ENCODE measurements around the gene FBXO38. TPM values are rescaled to one million over a fixed set of nuclear protein-coding genes. Genes with fewer than 3 reads are reported as not detected.

The FBXO38 gene
- polyA plus RNA-seq, 1 experiment, result 40.9 TPM

GRCh38 chr5:148416921-148417320, 33.2 kb downstream of the FBXO38 start:
- no peak for TF ChIP-seq CTCF (IDR thresholded peaks at IDR 0.05; ENCODE audit: low read depth, low read length)
- Histone ChIP-seq H3K27me3 (ENCODE audit: control insufficient read depth, insufficient read depth, low read length) (no peaks in the 10 kb centered on the region), H3K9me3 (ENCODE audit: control insufficient read depth, insufficient read depth, low read length) (no peaks in the 10 kb centered on the region), H3K4me3 (ENCODE audit: low read depth, low read length) (no peak overlapping the region), H3K27ac (ENCODE audit: low read depth, low read length) (no peak overlapping the region)
- ChIA-PET POLR2A (no interaction called here), CTCF (interaction anchor here (3.9 kb wide), 1 partner anchor 27 kb away, joined by 19 read pairs; no protein-coding TSS in a partner anchor)
- no peak for DNase-seq (ENCODE audit: low read depth, low spot score)

- H3K4me3 ChIP-seq (ENCODE audit: low read depth, low read length), result no peak overlapping the region
- H3K9me3 ChIP-seq (ENCODE audit: control insufficient read depth, insufficient read depth, low read length), result no peaks in the 10 kb centered on the region
- H3K27me3 ChIP-seq (ENCODE audit: control insufficient read depth, insufficient read depth, low read length), result no peaks in the 10 kb centered on the region
- ChIA-PET POLR2A (no interaction called here), CTCF (interaction anchor here (1.8 to 3.9 kb wide), 2 partner anchors 25 to 313 kb away, joined by 5 to 19 read pairs; no protein-coding TSS in a partner anchor)
- DNase-seq (ENCODE audit: low read depth, low spot score), result no peak
- no peak for TF ChIP-seq CTCF (IDR thresholded peaks at IDR 0.05; ENCODE audit: low read depth, low read length)
- H3K27ac ChIP-seq (ENCODE audit: low read depth, low read length), result no peak overlapping the region
Observed at GRCh38 chr5:148418511-148418910, 34.8 kb downstream of the FBXO38 start.

- no peaks in the 10 kb centered on the region for H3K27me3 ChIP-seq (ENCODE audit: control insufficient read depth, insufficient read depth, low read length)
- POLR2A ChIA-PET, result no interaction called here
- DNase-seq (ENCODE audit: low read depth, low spot score), result no peak
- no peaks in the 10 kb centered on the region for H3K9me3 ChIP-seq (ENCODE audit: control insufficient read depth, insufficient read depth, low read length)
- CTCF ChIA-PET, result interaction anchor here (0.6 to 1.5 kb wide), 3 partner anchors 309 to 843 kb away, joined by 3 to 9 read pairs (median 5); no protein-coding TSS in a partner anchor
- no peak for TF ChIP-seq CTCF (IDR thresholded peaks at IDR 0.05; ENCODE audit: low read depth, low read length)
- H3K27ac ChIP-seq (ENCODE audit: low read depth, low read length), result no peak overlapping the region
- no peak overlapping the region for H3K4me3 ChIP-seq (ENCODE audit: low read depth, low read length)
Observed at GRCh38 chr5:148421661-148422060, 37.9 kb downstream of the FBXO38 start.

- DNase-seq (ENCODE audit: low read depth, low spot score), result no peak
- TF ChIP-seq CTCF (IDR thresholded peaks at IDR 0.05; ENCODE audit: low read depth, low read length), result no peak
- POLR2A ChIA-PET, result no interaction called here
Observed at GRCh38 chr5:148425808-148426207, 42.0 kb downstream of the FBXO38 start.

GRCh38 chr5:148426514-148426913, 42.8 kb downstream of the FBXO38 start:
- TF ChIP-seq CTCF (IDR thresholded peaks at IDR 0.05; ENCODE audit: low read depth, low read length), result no peak
- no peaks in the 10 kb centered on the region for H3K9me3 ChIP-seq (ENCODE audit: control insufficient read depth, insufficient read depth, low read length)
- POLR2A ChIA-PET, result no interaction called here
- no peak overlapping the region for H3K27ac ChIP-seq (ENCODE audit: low read depth, low read length)
- CTCF ChIA-PET, result interaction anchor here (0.7 to 1.1 kb wide), 2 partner anchors 17 to 304 kb away, joined by 4 to 7 read pairs; no protein-coding TSS in a partner anchor
- no peak for DNase-seq (ENCODE audit: low read depth, low spot score)
- no peaks in the 10 kb centered on the region for H3K27me3 ChIP-seq (ENCODE audit: control insufficient read depth, insufficient read depth, low read length)
- no peak overlapping the region for H3K4me3 ChIP-seq (ENCODE audit: low read depth, low read length)

More at GRCh38 chr5:148425808-148426207, 42.0 kb downstream of the FBXO38 start:
- H3K27ac ChIP-seq (ENCODE audit: low read depth, low read length), result no peak overlapping the region
- CTCF ChIA-PET, result no interaction called here
- no peak overlapping the region for H3K4me3 ChIP-seq (ENCODE audit: low read depth, low read length)
- H3K27me3 ChIP-seq (ENCODE audit: control insufficient read depth, insufficient read depth, low read length), result no peaks in the 10 kb centered on the region
- no peaks in the 10 kb centered on the region for H3K9me3 ChIP-seq (ENCODE audit: control insufficient read depth, insufficient read depth, low read length)

Measured in AG04450 (cell line).